ENCODE results near the gene EDNRB. TPM values are rescaled to one million over a fixed set of nuclear protein-coding genes. Genes with fewer than 3 reads are reported as not detected.

EDNRB gene
- total and polyA plus RNA-seq, 2 of the 8 experiments (the other 6 are each of a cell fraction or from before 2014, with no cell fraction given): 15.8 to 73.2 TPM

GRCh38 chr13:77919246-77919920 is 752 bp upstream of the EDNRB start:
- Histone ChIP-seq H3K56ac (replicated peaks; ENCODE audit: insufficient read length, low read depth, low read length) (no peak overlapping the region), H4K20me1 (replicated peaks in 1 of 2; ENCODE audit: control insufficient read depth in 1 of 2, insufficient read depth in 2 of 2, low read length in 2 of 2) (no peaks in the 10 kb centered on the region), H3K23me2 (ENCODE audit: low read depth, low read length) (peaks cover 12% of the 10 kb centered on the region), H3K4me1 (replicated peaks in 1 of 4; ENCODE audit: control insufficient read depth in 3 of 4, insufficient read depth in 4 of 4, low read length in 3 of 4) (peaks cover 0 to 15% (median 2%) of the 10 kb centered on the region in 4 experiments; a peak in 4 of 7 replicates), H3K4ac (replicated peaks; ENCODE audit: insufficient read length, low read depth, low read length) (no peak overlapping the region), H3K4me3 (ENCODE audit: extremely low read depth in 1 of 4, insufficient read depth in 2 of 4, low read depth in 3 of 4, low read length in 4 of 4) (peak overlapping the region; percentile 36 to 63 (median 53)), H2AFZ (ENCODE audit: low read length) (peak overlapping the region; percentile 57; the same call in 1 of the 2 replicates), H3K4me2 (ENCODE audit: insufficient read depth in 1 of 2, low read depth in 2 of 2, low read length in 2 of 2) (peak overlapping the region; percentile 76 to 93), H3K36me3 (ENCODE audit: control insufficient read depth in 2 of 4, insufficient read depth in 4 of 4, low read length in 3 of 4) (no peaks in the 10 kb centered on the region), H4K91ac (replicated peaks; ENCODE audit: insufficient read length, low read length) (peak overlapping the region; percentile 37), H3K18ac (ENCODE audit: extremely low read depth, low read length) (0 out of 2 replicates have a peak overlapping the region, but pooled peaks have one; percentile 33), H3K27me3 (replicated peaks in 1 of 4; ENCODE audit: control insufficient read depth in 3 of 4, extremely low read depth in 1 of 4, insufficient read depth in 3 of 4, low read length in 3 of 4) (peaks cover 0 to 3% (median under 1%) of the 10 kb centered on the region in 4 experiments; a peak in 4 of 7 replicates), H4K8ac (ENCODE audit: extremely low read depth, insufficient read depth, low read length) (no peak overlapping the region; the same call in 1 of the 2 replicates), H2AK5ac (ENCODE audit: low read depth, low read length) (no peak overlapping the region), H3K79me1 (ENCODE audit: low read depth, low read length) (no peaks in the 10 kb centered on the region), H2BK12ac (ENCODE audit: low read depth, low read length) (peak overlapping the region; percentile 22; the same call in 1 of the 2 replicates), H3K27ac (ENCODE audit: low read depth, low read length) (no peak overlapping the region), H2BK15ac (ENCODE audit: low read length) (no peak overlapping the region), H3K14ac (ENCODE audit: insufficient read length) (no peak overlapping the region), H3K9ac (replicated peaks in 1 of 4; ENCODE audit: extremely low read depth in 1 of 4, low read depth in 3 of 4, low read length in 3 of 4) (no peak overlapping the region), H3K79me2 (ENCODE audit: control insufficient read depth in 1 of 2, insufficient read depth in 2 of 2, low read length in 2 of 2) (peaks cover 3 to 40% of the 10 kb centered on the region in 2 experiments; a peak in 3 of 4 replicates), H2BK5ac (ENCODE audit: low read depth, low read length) (peak overlapping the region; percentile 45; the same call in 1 of the 2 replicates), H2BK20ac (ENCODE audit: low read length) (no peak overlapping the region), H2BK120ac (replicated peaks; ENCODE audit: low read depth, low read length) (no peak overlapping the region), H3K9me3 (ENCODE audit: insufficient read depth in 2 of 2, low read depth in 1 of 2, low read length in 1 of 2) (peaks cover 0 to 3% of the 10 kb centered on the region in 2 experiments; a peak in 1 of 4 replicates), H3K23ac (ENCODE audit: insufficient read length) (no peak overlapping the region), H4K5ac (ENCODE audit: insufficient read length, low read depth, low read length) (no peak overlapping the region)
- TF ChIP-seq CBX5 (IDR thresholded peaks at IDR 0.05; ENCODE audit: low read depth, low read length): no peak
- 0 out of 2 replicates have a peak, but pooled peaks have one; percentile 28 for TF ChIP-seq E2F6 (IDR thresholded peaks at IDR 0.05)
- POLR2A ChIA-PET (ENCODE audit: partially characterized antibody): interaction anchor here (2.0 to 2.2 kb wide), 3 partner anchors 10 to 66 kb away, joined by 6 to 10 read pairs (median 7); no protein-coding TSS in a partner anchor
- WGBS, 2 experiments (ENCODE audit: extremely low coverage in 1 of 2, insufficient coverage in 1 of 2, insufficient read length in 1 of 2, insufficient replicate concordance in 2 of 2, low coverage in 1 of 2, low lambda C conversion rate in 2 of 2, missing lambda C conversion rate in 1 of 2): 55 to 100% methylated on average over 1 to 27 of the region's 29 CpGs
- CTCF ChIA-PET (ENCODE audit: partially characterized antibody): interaction anchor here (1.1 to 2.4 kb wide), 6 partner anchors 9 to 326 kb away, joined by 3 to 12 read pairs (median 5); no protein-coding TSS in a partner anchor
- FAIRE-seq (no peak), DNase-seq (ENCODE audit: low read depth in 1 of 2, low spot score in 2 of 2) (peak; percentile 36 to 63)

All from H1 (cell line).